Natural killer cell (primary cell): ENCODE measurements around the gene PIEZO1. TPM values are rescaled to one million over a fixed set of nuclear protein-coding genes. Genes with fewer than 3 reads are reported as not detected.

ENCODE experiments used
- ATAC-seq, 3 donors: fragments of 150-1000 bp in 2 of 3; fragments of 200-7000 bp in 1 of 3; cut with Tn5 transposase; 1 replicate in 1 of 3; 2 replicates in 2 of 3; pipeline ENCODE4 v1.10.0; 2021; ENCODE audit warnings: mild to moderate bottlenecking in 2 of 3, moderate library complexity in 2 of 3
- DNase-seq, 2 donors: peaks; one replicate each; pipeline versions ENCODE4 v3.0.0 to v3.0.0-alpha.2; 2013 to 2021; ENCODE audit warnings: mixed read lengths in 1 of 2
- H3K27ac ChIP-seq: one replicate; pipeline ENCODE4 v1.5.1; 2013; ENCODE audit warnings: mild to moderate bottlenecking, low read length
- H3K27me3 ChIP-seq: one replicate; pipeline ENCODE4 v1.6.1; 2013; ENCODE audit warnings: low read length; ENCODE audit not compliant: control insufficient read depth, insufficient read depth
- H3K36me3 ChIP-seq: one replicate; pipeline ENCODE4 v1.6.1; 2013; ENCODE audit warnings: low read length; ENCODE audit not compliant: control insufficient read depth, insufficient read depth
- H3K4me1 ChIP-seq: one replicate; pipeline ENCODE4 v1.6.1; 2013; ENCODE audit warnings: low read length; ENCODE audit not compliant: control insufficient read depth, insufficient read depth
- H3K4me3 ChIP-seq: one replicate; pipeline ENCODE4 v1.5.1; 2013; ENCODE audit warnings: low read length
- H3K9me3 ChIP-seq: one replicate; pipeline ENCODE4 v1.6.1; 2013; ENCODE audit warnings: low read length; ENCODE audit not compliant: control insufficient read depth, insufficient read depth
- H3K27ac Mint-ChIP-seq, 2 donors: one replicate each; pipeline ENCODE4 v1.8.0; 2022; ENCODE audit warnings: mild to moderate bottlenecking in 2 of 2, mixed read lengths in 2 of 2, moderate library complexity in 1 of 2
- H3K27me3 Mint-ChIP-seq, 2 donors: one replicate each; pipeline ENCODE4 v1.8.0; 2022; ENCODE audit warnings: low read depth in 2 of 2, mixed read lengths in 2 of 2
- H3K36me3 Mint-ChIP-seq: one replicate; pipeline ENCODE4 v1.8.0; 2022; ENCODE audit warnings: mixed read lengths
- H3K4me1 Mint-ChIP-seq, 2 donors: one replicate each; pipeline ENCODE4 v1.8.0; 2022; ENCODE audit warnings: mixed read lengths in 2 of 2
- H3K4me3 Mint-ChIP-seq: one replicate; pipeline ENCODE4 v1.8.0; 2022; ENCODE audit warnings: mild to moderate bottlenecking, moderate library complexity, mixed read lengths
- H3K9me3 Mint-ChIP-seq, 2 donors: one replicate each; pipeline ENCODE4 v1.8.0; 2022; ENCODE audit warnings: mixed read lengths in 2 of 2
- CTCF ChIP-seq: fragments of 200-600 bp; IDR thresholded peaks from one replicate; pipeline ENCODE4 v1.8.0; 2022; ENCODE audit warnings: antibody characterized with exemption
- WGBS: methylation state at CpG from one replicate; pipeline ENCODE4 v1.1.7; 2013; ENCODE audit warnings: missing lambda C conversion rate; ENCODE audit not compliant: insufficient coverage; 5-methylcytosine and 5-hydroxymethylcytosine counted together
- intact Hi-C: fragments of 100-400 bp; cut with micrococcal nuclease; formaldehyde crosslinking; loops from one replicate; pipeline ENCODE4 v1.14.2; 2022
- total RNA-seq, 4 donors: library from RNA; stranded (reverse); fragments of 120-200 nt in 1 of 4; gene quantifications; one replicate each; pipeline versions ENCODE4 v1.2.3 to v1.2.4, GENCODE V29; 2013 to 2022

The PIEZO1 gene
- total RNA-seq, 3 donors from 2014 or later (not counting 1 experiment from before 2014, with no cell fraction given): 172 to 197 (median 183) TPM

GRCh38 chr16:88760424-88761142, 24.4 kb downstream of the PIEZO1 start:
- Histone ChIP-seq H3K4me3 (no peak overlapping the region), H3K9me3 (no peaks in the 10 kb centered on the region), H3K36me3 (peaks cover 9% of the 10 kb centered on the region), H3K27me3 (no peaks in the 10 kb centered on the region), H3K27ac (no peak overlapping the region), H3K4me1 (peaks cover 36% of the 10 kb centered on the region)
- Mint-ChIP-seq H3K4me3 (no peak overlapping the region), H3K36me3 (no peaks in the 10 kb centered on the region), H3K4me1 (peaks cover 12 to 19% of the 10 kb centered on the region in 2 donors), H3K27ac (no peak overlapping the region), H3K9me3 (no peaks in the 10 kb centered on the region), H3K27me3 (no peaks in the 10 kb centered on the region)
- intact Hi-C loops: no loop called here
- DNase-seq: no peak
- no peak for TF ChIP-seq CTCF
- WGBS: 94% methylated on average over 24 of the region's 24 CpGs
- no peak for ATAC-seq

GRCh38 chr16:88759976-88760350, 25.1 kb downstream of the PIEZO1 start:
- H3K36me3 ChIP-seq: peaks cover 9% of the 10 kb centered on the region
- DNase-seq: no peak
- intact Hi-C loops: no loop called here

GRCh38 chr16:88759245-88759975, 25.6 kb downstream of the PIEZO1 start:
- TF ChIP-seq CTCF: no peak
- Mint-ChIP-seq H3K27ac (no peak overlapping the region), H3K27me3 (no peaks in the 10 kb centered on the region), H3K9me3 (no peaks in the 10 kb centered on the region), H3K36me3 (no peaks in the 10 kb centered on the region), H3K4me1 (peaks cover 12 to 19% of the 10 kb centered on the region in 2 donors), H3K4me3 (no peak overlapping the region)
- intact Hi-C loops: no loop called here
- no peak for ATAC-seq
- Histone ChIP-seq H3K27ac (no peak overlapping the region), H3K36me3 (peaks cover 9% of the 10 kb centered on the region), H3K4me3 (no peak overlapping the region), H3K9me3 (no peaks in the 10 kb centered on the region), H3K27me3 (no peaks in the 10 kb centered on the region), H3K4me1 (peaks cover 30% of the 10 kb centered on the region)
- WGBS: 82% methylated on average over 26 of the region's 26 CpGs
- DNase-seq: peak in 1 of 2 donors; percentile 64

More at GRCh38 chr16:88759976-88760350, 25.1 kb downstream of the PIEZO1 start:
- Histone ChIP-seq H3K27me3 (no peaks in the 10 kb centered on the region), H3K4me1 (peaks cover 30% of the 10 kb centered on the region), H3K27ac (no peak overlapping the region), H3K4me3 (no peak overlapping the region), H3K9me3 (no peaks in the 10 kb centered on the region)
- H3K4me3 Mint-ChIP-seq: no peak overlapping the region
- WGBS: 96% methylated on average over 22 of the region's 22 CpGs
- no peak overlapping the region for H3K27ac Mint-ChIP-seq
- no peaks in the 10 kb centered on the region for H3K27me3 Mint-ChIP-seq
- no peak for ATAC-seq
- TF ChIP-seq CTCF: no peak
- H3K36me3 Mint-ChIP-seq: no peaks in the 10 kb centered on the region
- H3K4me1 Mint-ChIP-seq: peaks cover 12 to 19% of the 10 kb centered on the region in 2 donors
- H3K9me3 Mint-ChIP-seq: no peaks in the 10 kb centered on the region
